ENCODE measurements around the gene RGPD6.
A peak's percentile ranks its signal among the peaks of the same experiment; 100 is the strongest.
"Not testable (repeated sequence)": the region's sequence is repeated elsewhere in the genome, so short reads cannot be mapped to it uniquely, and the experiment has no call there.

RGPD6 gene

DNA sequence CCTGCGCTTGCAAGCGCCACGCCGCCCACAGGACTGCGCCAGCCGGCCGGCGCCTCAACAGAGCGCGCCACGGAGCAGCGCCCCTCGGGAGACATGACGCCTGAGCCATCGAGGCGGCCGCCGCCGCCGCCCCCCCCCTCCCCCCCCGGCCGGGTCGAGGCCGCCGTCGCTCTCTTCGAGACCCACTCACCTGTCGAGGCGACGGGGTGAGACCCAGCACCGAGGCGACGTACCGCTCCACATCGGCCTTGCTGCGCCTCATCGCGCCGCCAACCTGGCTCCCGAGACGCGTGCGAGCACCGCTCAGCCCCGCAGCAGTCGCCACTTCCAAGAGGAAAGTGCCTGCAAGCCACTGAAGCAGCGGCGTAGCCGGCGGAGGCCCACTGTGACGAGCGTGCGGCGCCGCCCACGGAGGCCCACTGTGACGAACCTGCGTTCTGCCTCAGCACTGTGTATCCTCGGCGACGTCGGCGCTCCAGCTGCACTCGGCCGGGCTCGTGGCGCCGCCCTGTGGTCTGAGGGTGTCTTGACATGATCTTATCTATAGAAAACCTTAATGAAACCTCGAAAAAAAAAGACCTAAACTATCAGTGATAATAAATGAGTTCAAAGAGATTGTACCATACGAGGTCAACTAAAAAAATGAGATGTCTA lies at the start of gene RGPD6:
Gene RGPD6, minus strand, starts transcription at position 460 of the 654 bp plus-strand sequence. Its CDS starts 198 bp downstream, at position 262.
- DNase-seq = not testable (repeated sequence)

DNA sequence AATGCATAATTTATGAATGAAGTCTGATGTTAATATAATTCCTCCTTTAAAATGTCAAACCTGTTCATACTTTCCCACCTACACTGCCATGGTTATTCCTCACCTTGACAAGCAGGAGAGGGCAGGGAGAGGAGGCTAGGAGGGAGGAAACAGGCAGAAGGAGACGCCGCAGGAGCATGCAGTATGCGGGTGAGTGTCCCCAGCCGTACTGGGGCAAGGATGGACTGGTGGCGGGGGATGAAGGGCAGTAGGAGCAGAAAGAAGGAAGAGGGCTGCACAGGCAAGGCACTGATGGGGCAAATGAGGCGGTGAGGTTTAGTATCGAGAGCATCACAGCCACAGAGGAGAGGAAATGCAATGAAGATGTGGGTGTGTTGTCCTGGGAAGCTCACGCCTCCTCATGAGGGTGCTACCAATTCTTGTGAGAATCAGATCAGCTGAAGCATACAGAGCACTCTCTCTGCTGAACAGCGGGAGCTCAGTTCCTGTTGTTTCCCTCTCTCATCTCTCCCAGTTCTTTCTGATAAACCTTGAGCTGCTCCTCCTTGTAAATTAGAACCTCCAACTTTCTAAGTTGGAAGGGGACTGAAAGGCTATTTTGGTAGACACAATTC lies 42.4 kb upstream of the RGPD6 start:
- DNase-seq = not testable (repeated sequence)

DNA sequence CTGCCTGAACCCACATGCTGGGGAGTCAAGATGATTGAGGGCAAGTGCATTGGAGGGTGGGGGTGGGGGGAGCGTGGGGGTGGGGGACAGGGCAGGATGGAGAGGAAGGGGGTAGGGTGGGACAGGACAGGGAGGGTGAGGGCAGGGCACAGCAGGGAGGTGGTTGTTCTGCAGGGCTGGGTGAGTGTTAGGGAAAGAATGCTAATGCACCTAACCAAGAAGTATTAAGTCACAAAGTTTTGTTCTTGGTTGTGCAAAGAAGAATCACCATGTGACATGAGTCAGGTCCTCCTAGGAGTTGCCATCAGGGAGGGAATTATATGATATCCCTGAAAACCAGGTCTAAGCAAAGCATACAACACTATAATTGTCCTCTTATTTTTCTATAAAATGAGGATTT lies 36.9 kb upstream of the RGPD6 start:
- not testable (repeated sequence) for DNase-seq

DNA sequence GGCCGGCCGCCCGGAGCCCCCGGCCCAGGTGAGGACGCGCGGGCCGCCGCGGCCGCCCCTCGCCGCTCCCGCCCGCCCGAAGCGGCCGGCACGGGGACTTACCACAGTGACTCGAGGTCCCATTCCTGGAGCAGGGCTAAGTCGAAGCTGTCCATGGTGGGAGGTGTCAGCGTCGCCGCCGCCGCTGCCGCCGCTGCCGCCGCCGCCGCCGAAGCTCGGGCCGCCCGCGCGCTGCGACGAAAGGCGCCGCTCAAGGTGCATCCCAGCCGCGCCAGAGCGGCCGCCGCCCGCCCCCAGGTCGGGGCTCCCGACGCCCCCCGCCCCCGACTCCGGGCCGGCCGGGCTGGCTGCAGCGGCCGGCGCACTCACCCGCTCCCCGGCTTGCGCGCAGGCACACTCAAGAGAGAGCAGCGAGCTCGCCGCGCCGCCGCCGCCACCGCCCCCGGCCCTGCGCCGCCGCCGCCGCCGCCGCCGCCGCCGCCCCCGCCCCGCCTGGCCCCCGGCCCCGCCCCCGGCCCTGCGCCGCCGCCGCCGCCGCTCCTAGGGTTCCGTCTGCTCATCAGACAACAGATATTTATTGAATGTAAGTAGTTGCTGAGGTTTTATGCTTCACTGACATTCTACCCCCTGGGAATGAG lies 33.7 kb upstream of the RGPD6 start:
- DNase-seq = peak; percentile 41

DNA sequence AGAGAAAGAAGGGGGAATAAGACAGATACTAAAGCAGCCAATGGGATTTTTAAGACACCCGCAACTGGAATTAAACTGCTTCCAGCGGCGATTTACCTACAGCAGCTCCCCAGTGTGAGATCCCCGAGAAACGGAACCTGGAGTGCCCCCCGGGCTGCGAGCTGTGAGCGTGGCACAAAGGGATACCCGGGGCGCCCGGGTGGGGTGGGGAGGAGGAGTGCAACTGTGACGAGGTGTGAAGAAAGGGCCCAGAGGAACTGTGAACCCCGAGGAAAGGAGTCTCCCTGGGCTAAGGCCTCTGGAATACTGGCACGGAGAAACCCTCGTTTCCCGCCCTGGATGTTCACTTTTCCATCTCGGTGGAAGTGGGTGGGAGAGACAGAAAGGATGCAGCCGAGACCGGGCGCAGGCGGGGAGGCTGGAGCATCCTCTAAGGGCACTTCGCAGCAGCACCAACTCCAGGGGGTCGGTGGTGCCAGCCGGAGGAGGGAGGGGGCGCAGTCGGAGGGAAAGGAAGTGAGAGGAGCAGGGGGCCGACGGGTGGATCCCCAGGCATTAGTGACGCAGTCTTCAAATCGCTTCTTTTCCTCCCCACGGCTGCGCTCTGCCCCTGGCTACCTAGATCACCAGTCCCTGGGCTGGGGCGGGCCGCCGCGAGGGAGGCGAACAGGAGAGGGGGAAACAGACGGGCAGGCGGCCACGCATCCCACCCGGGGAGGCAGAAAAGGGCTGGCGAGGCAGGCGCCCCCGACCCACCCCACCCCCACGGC lies 33.0 kb upstream of the RGPD6 start:
- DNase-seq = not testable (repeated sequence)

DNA sequence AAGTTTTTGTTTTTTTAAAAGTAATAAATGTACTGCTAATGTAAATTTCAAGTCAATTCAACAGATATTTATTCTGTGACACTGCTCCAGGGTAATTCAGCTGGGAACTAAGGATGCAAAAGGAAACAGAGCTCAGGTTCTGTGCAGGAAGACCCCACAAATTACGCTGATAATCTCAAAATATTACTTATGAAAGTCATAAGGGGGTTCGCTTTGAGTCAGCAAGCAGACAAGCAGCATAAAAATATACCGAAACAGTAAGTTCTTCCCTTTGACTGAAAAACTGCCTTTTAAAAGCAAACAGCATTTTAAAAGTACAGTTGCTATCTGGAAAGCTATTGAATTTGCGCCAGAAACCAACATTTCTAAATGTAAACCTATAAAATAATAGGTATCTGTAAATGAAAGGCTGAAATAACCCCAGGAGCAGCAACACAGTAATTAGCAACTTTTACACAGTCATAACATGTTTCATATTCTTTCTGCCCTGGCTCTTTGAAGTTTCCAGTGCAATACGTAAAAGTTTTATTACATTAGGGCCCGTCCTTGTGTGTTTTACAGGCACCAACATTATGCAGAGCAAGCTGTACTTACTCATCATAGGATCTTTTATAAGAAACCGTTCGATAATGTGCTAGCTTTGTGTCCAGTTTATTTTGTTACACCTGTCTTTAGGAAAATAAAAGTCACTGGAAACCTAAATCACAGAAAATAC lies 31.9 kb upstream of the RGPD6 start:
- not testable (repeated sequence) for DNase-seq

DNA sequence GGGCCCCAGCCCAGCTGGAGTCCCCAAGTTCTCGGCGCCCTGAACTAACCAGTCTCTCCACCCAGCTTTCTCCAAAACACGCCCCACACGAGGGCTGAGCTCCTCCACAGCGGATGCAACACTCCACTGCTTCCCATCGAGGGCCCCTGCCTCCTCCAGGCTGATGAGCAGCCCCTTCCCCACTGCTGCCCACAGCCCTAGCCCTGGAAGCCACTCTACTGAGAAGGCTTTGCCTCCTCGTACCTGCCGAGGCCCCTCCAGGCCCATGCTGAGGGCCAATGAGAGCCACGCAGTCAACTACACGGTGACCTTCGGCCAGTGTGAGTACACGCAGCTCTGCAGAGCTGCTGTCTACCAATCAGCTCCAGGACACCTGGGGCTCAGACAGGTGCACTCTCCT lies 28.0 kb upstream of the RGPD6 start:
- peak; percentile 4 for DNase-seq

DNA sequence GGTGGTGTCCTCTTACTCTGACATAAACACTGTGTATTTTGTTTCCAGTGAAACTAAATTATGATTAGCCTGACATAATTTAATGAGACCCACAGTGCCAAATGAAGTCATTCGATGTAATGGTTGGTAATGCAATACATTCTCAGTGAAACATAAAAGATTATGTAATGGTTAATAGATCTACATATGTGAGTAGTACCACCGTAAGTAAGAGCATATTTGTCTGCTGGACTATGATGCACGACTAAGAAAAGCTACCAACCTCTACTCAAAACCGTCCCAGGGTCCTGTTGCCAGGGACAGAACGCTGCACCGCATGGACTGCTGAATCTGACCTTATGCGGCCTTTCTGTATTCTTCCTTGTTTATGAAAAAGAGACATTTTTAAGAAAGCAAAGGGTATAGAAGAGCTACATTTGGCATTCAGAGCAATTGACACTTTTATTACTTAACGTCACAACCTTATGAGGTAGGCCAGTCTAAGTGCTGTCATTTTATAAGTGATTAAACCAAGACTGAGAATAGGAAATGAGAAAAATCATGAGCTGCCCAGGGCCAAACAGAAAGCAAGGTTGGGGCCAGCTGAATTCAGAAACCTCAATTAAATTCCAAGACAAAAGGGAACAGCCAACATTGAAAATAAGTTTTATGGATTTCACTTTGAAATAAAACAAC lies 27.0 kb upstream of the RGPD6 start:
- DNase-seq = not testable (repeated sequence)

DNA sequence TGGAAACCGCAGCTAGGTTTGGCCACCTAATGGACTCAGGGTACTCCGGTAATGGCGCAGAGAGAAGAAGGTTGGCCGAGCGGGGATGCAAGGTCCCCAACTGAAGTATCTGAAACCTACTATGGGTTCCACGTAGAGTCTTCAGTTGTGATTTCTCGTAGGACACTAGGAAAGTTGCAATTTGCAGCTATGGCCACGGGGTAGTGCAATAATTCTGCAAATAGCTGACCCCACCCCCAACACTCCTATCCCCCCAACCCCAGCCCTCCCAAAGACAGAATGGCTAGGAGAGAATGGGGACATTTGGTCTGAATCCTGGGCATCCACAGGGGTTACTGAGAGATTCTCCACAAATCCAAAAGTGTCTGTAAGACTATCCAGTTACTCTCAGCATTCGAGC lies 25.1 kb upstream of the RGPD6 start:
- DNase-seq = not testable (repeated sequence)

DNA sequence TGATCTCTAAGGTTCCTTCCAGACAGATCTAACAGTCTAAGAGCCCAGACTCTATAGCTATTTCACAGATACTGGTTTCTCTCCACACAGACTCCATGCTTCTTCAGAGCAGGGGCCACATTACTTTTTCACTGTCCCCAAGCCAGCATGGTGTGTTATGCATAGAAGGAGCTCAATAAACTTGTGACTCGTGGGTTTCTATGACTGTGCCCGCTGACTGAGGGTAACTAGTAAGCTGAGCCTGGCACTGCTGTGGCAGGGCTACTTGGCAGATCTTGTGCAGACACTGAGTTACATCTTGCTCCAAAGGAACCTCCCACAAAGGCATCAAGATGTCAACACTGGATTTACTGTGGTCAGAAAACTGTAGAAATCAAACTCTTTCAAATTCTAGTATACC lies 15.0 kb upstream of the RGPD6 start:
- not testable (repeated sequence) for DNase-seq

DNA sequence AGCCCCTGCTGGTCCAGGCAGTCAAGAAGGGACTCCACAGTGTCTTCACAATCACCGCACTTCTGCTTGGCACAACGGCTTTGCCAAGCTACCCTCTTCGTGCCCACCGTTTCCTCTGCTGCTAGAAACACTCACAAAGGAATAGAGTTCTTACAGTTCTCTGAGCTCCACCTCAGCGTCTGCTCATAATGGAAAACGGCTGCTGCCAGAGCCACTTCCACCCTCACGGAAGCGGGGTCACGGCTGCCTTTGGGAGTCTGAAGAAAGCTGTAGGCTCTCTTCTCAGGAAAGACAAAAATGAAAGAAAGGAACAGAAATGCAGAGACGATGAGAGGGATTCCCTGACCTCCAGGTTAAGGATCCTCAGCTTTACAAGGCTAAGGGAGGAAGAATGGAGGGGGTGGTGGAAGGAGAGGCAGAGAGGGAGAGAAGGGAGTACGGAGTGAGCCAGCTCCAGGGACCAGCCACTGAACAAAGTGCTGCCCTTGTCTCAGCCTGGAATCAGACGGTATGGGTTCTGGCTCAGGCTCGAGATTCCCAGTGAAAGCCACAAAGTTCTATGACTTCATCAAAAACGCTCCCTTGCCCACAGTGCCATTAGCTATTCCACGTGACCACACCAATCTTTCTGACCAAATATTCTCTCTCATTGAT lies 12.8 kb upstream of the RGPD6 start:
- DNase-seq = not testable (repeated sequence)

DNA sequence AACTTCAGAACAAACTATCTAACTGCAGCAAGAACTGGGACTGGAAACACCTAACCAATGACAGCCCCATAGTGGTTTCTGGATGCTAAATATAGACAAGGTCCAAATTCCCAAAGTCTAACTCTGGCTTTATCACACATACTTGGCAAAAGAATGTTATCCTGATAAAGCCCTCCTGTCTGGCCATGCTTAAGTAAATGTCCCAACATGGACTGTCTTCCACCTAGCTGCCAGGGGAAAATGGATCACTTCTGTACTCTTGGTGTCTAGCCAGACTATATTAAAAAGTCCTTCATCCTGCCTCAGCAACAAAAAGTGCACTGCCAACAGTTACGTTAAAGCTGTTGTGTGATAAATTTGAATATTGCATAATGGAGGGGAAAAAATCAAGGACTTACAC lies 11.5 kb upstream of the RGPD6 start:
- DNase-seq = not testable (repeated sequence)

DNA sequence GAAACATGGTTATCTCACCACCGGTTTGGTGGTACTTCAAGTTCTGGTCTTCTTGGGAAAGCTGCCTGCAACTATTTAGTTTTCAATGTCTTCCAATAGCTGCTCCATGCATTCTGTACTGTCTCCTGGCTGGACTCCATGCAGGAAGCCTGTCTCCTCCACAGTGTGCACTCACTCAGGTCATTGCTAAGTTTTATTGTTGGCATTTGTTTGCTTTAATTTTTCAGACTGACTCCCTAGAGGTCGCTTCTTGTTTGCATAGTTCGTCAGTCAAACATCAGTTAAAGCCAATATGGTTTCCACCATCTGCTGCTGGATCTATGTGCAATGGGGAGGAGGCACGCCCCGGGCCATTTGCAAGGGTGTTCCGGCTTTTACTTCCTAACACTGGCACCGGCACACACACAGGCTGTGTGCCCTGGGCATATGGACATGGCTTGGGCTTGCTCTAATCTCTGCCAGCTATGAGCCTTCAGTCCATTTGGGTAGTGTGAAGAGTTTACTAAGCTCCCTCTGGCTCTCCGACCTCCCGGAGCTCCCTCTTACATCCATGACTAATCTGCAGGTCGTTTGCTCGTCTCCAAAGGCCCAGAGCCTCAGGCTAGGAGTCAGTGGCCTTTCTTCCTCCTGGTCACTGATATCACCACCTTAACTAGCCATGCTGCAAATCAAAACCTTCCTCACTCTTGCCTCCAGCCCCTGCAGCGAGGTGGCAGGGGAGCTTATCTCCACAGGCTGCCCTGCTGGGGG lies 2.4 kb upstream of the RGPD6 start:
- not testable (repeated sequence) for DNase-seq

DNA sequence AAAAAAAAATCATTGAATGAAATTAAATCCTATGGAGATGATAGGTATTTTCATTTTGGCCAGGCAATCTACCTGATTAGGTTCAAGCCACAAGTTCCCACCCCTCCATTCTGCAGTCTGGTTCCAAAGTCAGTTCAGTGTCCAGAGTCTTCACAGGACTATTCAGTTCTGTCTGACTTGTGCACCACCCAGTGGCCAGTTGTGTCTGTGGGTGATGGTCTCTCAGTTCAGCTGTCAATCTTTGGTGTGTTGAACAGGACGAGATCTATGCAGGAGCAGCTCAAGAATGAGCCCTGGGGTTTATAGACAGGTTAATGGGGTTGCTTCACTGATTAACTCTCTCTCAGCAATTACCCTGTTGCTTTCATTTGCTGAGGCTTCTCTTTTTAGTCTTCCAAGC lies 1.4 kb upstream of the RGPD6 start:
- not testable (repeated sequence) for DNase-seq

DNA sequence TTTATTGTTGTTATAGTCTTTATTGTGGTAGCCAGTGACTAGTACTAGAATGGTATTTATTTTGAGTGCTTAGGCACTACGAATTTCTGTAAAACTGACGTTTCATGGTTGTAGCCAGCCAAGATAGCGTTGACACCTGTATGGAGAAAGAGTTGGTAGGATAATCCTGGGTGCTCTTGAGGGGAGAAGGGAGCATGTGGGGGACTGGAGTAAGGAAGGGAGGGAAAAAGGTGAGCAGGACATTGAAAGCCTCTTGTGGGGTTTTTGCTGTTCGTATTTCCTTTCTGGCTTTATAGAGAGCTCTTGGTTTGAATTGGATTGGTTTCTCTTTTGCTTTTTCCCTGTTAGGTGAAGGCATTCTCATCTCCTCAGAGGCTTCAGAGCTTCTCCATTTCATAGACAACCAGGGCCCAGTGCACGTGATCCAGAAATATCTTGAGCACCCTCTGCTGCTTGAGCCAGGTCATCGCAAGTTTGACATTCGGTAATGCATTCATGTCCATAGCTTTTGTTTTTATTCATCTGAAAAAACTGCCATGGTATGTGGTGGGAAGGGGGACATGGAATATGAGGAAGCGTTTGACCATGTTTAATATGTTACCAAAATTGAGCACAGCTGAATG lies 77.2 kb downstream of the RGPD6 start:
- DNase-seq = not testable (repeated sequence)

DNA sequence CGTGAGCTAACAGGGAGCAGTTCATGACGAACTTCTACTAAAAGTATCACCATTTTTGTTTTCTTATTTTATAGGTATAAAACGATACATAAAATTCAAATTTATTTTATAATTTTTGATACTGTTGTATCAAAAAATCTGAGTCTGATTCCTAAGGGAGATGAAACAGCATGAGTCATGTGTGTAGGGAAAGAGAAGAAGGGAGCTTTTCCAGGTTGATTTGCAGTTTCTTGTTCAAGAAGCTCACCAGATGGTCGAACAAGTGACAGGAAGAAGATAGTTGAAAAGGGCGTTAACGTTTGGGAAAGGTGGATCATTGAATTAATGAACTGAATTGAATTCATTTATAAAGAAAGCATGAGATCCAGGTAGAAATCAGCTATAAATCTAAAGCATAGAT lies 81.0 kb downstream of the RGPD6 start:
- not testable (repeated sequence) for DNase-seq

DNA sequence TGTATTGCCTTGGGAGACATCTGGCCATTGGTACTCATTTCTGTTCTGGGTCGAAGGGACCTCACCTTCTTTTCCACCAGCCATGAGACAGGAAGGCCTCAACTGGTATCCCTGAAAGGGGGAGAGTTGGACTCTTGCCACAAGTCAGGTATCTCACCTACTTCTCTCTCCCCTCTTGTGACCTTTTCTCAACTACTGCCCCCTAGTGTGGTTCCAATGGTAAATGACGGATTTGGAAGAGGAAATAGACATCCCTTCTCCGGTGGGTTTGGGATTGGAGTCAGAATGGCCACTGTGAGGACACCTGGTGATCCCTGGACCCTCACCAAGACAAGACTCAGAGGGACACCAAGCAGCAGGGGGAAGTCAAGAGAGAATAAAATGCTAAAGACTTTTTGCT lies 82.5 kb downstream of the RGPD6 start:
- not testable (repeated sequence) for DNase-seq

DNA sequence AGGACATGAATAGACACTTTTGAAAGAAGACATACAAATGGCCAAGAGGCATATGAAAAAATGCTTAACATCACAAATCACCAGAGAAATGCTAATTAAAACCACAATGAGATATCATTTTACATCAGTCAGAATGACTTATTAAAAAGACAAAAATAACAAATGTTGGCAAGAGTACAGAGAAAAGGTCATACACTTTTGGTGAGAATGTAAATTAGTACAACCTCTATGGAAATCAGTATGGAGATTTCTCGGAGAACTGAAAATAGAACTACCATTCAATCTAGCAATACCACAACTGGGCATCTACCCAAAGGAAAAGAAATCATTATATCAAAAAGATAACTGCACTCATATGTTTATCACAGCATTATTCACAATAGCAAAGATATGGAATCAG lies 88.0 kb downstream of the RGPD6 start:
- not testable (repeated sequence) for DNase-seq

DNA sequence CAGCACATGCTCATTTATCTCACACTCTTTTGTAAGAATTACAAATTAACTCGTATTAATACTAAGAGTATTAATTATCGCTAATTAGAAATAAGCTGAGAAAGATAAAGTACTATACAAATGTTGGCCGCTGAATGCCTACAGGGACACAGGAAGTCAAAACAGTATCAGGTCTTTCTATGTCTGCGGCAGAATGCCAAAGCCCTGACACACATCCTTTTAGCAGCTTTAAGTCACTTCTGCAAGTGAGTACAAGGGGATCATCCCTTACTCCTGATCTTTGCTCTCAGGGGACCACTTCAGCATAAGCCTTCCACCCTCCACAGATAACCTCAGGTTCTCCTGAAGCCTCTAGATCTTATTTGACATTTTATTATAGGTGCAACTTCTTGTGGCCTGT lies 94.3 kb downstream of the RGPD6 start:
- not testable (repeated sequence) for DNase-seq

DNA sequence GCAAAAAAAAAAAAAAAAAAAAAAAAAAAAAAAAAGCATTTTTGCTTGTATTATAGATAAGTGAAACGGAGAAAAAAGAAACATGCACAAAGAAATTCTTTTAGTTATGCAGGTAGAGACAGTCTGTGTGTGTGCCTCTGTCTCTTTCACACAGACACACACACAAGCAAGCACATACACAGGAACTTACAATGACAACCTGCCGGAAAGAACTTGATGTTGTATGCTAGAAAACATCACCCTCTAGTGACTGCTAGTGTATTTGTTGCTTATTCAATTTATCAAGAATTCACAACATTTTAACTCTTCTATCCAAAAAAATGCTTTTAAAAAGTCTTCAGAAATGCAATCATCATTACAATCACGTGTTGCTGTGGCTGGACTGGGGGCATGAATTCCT lies 95.8 kb downstream of the RGPD6 start:
- not testable (repeated sequence) for DNase-seq
